ENCODE measurements around the gene CLASRP.

GRCh38 chr19:45066921-45067661 lies 28.2 kb downstream of the CLASRP start:
- no peak for TF ChIP-seq CTCF (IDR thresholded peaks at IDR 0.05 in 4 of 5, conservative IDR thresholded peaks at IDR 0.05 in 1 of 5)
- no peak for TF ChIP-seq POLR2A (IDR thresholded peaks at IDR 0.05)

All from gastrocnemius medialis (tissue), 4 donors.